Measurements from ENCODE around the gene DNAH9.
"Not testable (repeated sequence)": the region's sequence is repeated elsewhere in the genome, so short reads cannot be mapped to it uniquely, and the experiment has no call there.

The DNAH9 gene

GRCh38 chr17:11969565-11969964 lies 371.3 kb downstream of the DNAH9 start:
- Mint-ChIP-seq H3K4me3 (no peak overlapping the region), H3K9me3 (peaks cover 28% of the 10 kb centered on the region), H3K4me1 (no peaks in the 10 kb centered on the region), H3K27ac (no peak overlapping the region), H3K36me3 (peaks cover 49% of the 10 kb centered on the region), H3K27me3 (no peaks in the 10 kb centered on the region)
- ATAC-seq (ENCODE audit: low read depth) (no peak), DNase-seq (ENCODE audit: low spot score in 2 of 2) (no peak)

- not testable (repeated sequence) for H3K9me3 Mint-ChIP-seq; H3K27me3 Mint-ChIP-seq; ATAC-seq (ENCODE audit: low read depth); DNase-seq (ENCODE audit: low spot score in 2 of 2); H3K27ac Mint-ChIP-seq; H3K4me1 Mint-ChIP-seq; H3K4me3 Mint-ChIP-seq
- peaks cover 47% of the 10 kb centered on the region for H3K36me3 Mint-ChIP-seq
Measured at GRCh38 chr17:11972741-11973140, 374.5 kb downstream of the DNAH9 start.

- DNase-seq (ENCODE audit: low spot score in 2 of 2) (no peak), ATAC-seq (ENCODE audit: low read depth) (no peak)
- Mint-ChIP-seq H3K27me3 (no peaks in the 10 kb centered on the region), H3K36me3 (peaks cover 56% of the 10 kb centered on the region), H3K4me3 (no peak overlapping the region), H3K9me3 (no peaks in the 10 kb centered on the region), H3K4me1 (no peaks in the 10 kb centered on the region), H3K27ac (no peak overlapping the region)
Measured at GRCh38 chr17:11979795-11980194, 381.5 kb downstream of the DNAH9 start.

- Mint-ChIP-seq H3K27ac (no peak overlapping the region), H3K4me1 (no peaks in the 10 kb centered on the region), H3K36me3 (peaks cover 51% of the 10 kb centered on the region), H3K27me3 (no peaks in the 10 kb centered on the region), H3K4me3 (no peak overlapping the region), H3K9me3 (no peaks in the 10 kb centered on the region)
- DNase-seq (ENCODE audit: low spot score in 2 of 2), result no peak
- ATAC-seq (ENCODE audit: low read depth), result no peak
Measured at GRCh38 chr17:11980813-11981212, 382.5 kb downstream of the DNAH9 start.

- Mint-ChIP-seq H3K4me1 (no peaks in the 10 kb centered on the region), H3K9me3 (no peaks in the 10 kb centered on the region), H3K27ac (no peak overlapping the region), H3K4me3 (no peak overlapping the region), H3K27me3 (no peaks in the 10 kb centered on the region), H3K36me3 (peaks cover 44% of the 10 kb centered on the region)
- DNase-seq (ENCODE audit: low spot score in 2 of 2) (no peak), ATAC-seq (ENCODE audit: low read depth) (no peak)
Measured at GRCh38 chr17:11981862-11982261, 383.6 kb downstream of the DNAH9 start.

GRCh38 chr17:11986179-11986941 lies 388.1 kb downstream of the DNAH9 start:
- Mint-ChIP-seq H3K4me1 (peaks cover 7% of the 10 kb centered on the region), H3K4me3 (no peak overlapping the region), H3K27ac (no peak overlapping the region), H3K27me3 (no peaks in the 10 kb centered on the region), H3K9me3 (no peaks in the 10 kb centered on the region), H3K36me3 (peaks cover 43% of the 10 kb centered on the region)
- ATAC-seq (ENCODE audit: low read depth) (no peak), DNase-seq (ENCODE audit: low spot score in 2 of 2) (no peak)

GRCh38 chr17:11986942-11987329 lies 388.7 kb downstream of the DNAH9 start:
- peaks cover 7% of the 10 kb centered on the region for H3K4me1 Mint-ChIP-seq
- no peaks in the 10 kb centered on the region for H3K27me3 Mint-ChIP-seq
- H3K36me3 Mint-ChIP-seq, result peaks cover 40% of the 10 kb centered on the region
- no peak for ATAC-seq (ENCODE audit: low read depth)
- H3K4me3 Mint-ChIP-seq, result no peak overlapping the region
- H3K9me3 Mint-ChIP-seq, result no peaks in the 10 kb centered on the region
- DNase-seq (ENCODE audit: low spot score in 2 of 2), result no peak
- no peak overlapping the region for H3K27ac Mint-ChIP-seq

GRCh38 chr17:11990363-11990983 lies 392.2 kb downstream of the DNAH9 start:
- Mint-ChIP-seq H3K4me3 (no peak overlapping the region), H3K27me3 (no peaks in the 10 kb centered on the region), H3K36me3 (peaks cover 17% of the 10 kb centered on the region), H3K27ac (no peak overlapping the region), H3K9me3 (no peaks in the 10 kb centered on the region), H3K4me1 (peaks cover 10% of the 10 kb centered on the region)
- DNase-seq (ENCODE audit: low spot score in 2 of 2), result no peak
- no peak for ATAC-seq (ENCODE audit: low read depth)

GRCh38 chr17:11991461-11991860 lies 393.2 kb downstream of the DNAH9 start:
- Mint-ChIP-seq H3K4me3 (no peak overlapping the region), H3K4me1 (peaks cover 10% of the 10 kb centered on the region), H3K36me3 (peaks cover 17% of the 10 kb centered on the region), H3K27ac (no peak overlapping the region), H3K9me3 (no peaks in the 10 kb centered on the region), H3K27me3 (no peaks in the 10 kb centered on the region)
- DNase-seq (ENCODE audit: low spot score in 2 of 2), result no peak
- ATAC-seq (ENCODE audit: low read depth), result no peak

- Mint-ChIP-seq H3K36me3 (no peaks in the 10 kb centered on the region), H3K27ac (peak overlapping the region; percentile 92), H3K27me3 (no peaks in the 10 kb centered on the region), H3K4me1 (peaks cover 8% of the 10 kb centered on the region), H3K9me3 (peaks cover 4% of the 10 kb centered on the region), H3K4me3 (peak overlapping the region; percentile 96)
- peak; percentile 49 for ATAC-seq (ENCODE audit: low read depth)
- no peak for DNase-seq (ENCODE audit: low spot score in 2 of 2)
Measured at GRCh38 chr17:11996722-11997146, 398.5 kb downstream of the DNAH9 start.

GRCh38 chr17:11997147-11997971 lies 399.1 kb downstream of the DNAH9 start, which contains the start of gene ZNF18:
Gene ZNF18, minus strand, starts transcription at chr17:11997475. Its CDS starts 4,646 bp downstream, at chr17:11992829.
- H3K27me3 Mint-ChIP-seq, result no peaks in the 10 kb centered on the region
- ATAC-seq (ENCODE audit: low read depth), result peak; percentile 91
- peak; percentile 94 to 95 for DNase-seq (ENCODE audit: low spot score in 2 of 2)
- peaks cover 4% of the 10 kb centered on the region for H3K9me3 Mint-ChIP-seq
- H3K27ac Mint-ChIP-seq, result peak within 1 kb of the TSS; percentile 92
- peak within 1 kb of the TSS; percentile 96 for H3K4me3 Mint-ChIP-seq
- peaks cover 8% of the 10 kb centered on the region for H3K4me1 Mint-ChIP-seq
- no peaks in the 10 kb centered on the region for H3K36me3 Mint-ChIP-seq

GRCh38 chr17:11997972-11998233 lies 399.6 kb downstream of the DNAH9 start:
- Mint-ChIP-seq H3K4me1 (peaks cover 8% of the 10 kb centered on the region), H3K27me3 (no peaks in the 10 kb centered on the region), H3K4me3 (peak overlapping the region; percentile 96), H3K27ac (peak overlapping the region; percentile 92), H3K9me3 (peaks cover 4% of the 10 kb centered on the region), H3K36me3 (no peaks in the 10 kb centered on the region)
- ATAC-seq (ENCODE audit: low read depth) (no peak), DNase-seq (ENCODE audit: low spot score in 2 of 2) (no peak)

- ATAC-seq (ENCODE audit: low read depth), result no peak
- H3K4me1 Mint-ChIP-seq, result peaks cover 7% of the 10 kb centered on the region
Measured at GRCh38 chr17:11999696-12000095, 401.4 kb downstream of the DNAH9 start.

GRCh38 chr17:12007466-12007865 lies 409.2 kb downstream of the DNAH9 start:
- no peak for ATAC-seq (ENCODE audit: low read depth)
- Mint-ChIP-seq H3K4me1 (no peaks in the 10 kb centered on the region), H3K9me3 (no peaks in the 10 kb centered on the region)

More at GRCh38 chr17:11999696-12000095, 401.4 kb downstream of the DNAH9 start:
- Mint-ChIP-seq H3K9me3 (peaks cover 4% of the 10 kb centered on the region), H3K4me3 (no peak overlapping the region), H3K36me3 (no peaks in the 10 kb centered on the region), H3K27me3 (no peaks in the 10 kb centered on the region), H3K27ac (no peak overlapping the region)
- no peak for DNase-seq (ENCODE audit: low spot score in 2 of 2)

More at GRCh38 chr17:12007466-12007865, 409.2 kb downstream of the DNAH9 start:
- Mint-ChIP-seq H3K27me3 (peaks cover 2% of the 10 kb centered on the region), H3K36me3 (no peaks in the 10 kb centered on the region), H3K4me3 (no peak overlapping the region), H3K27ac (no peak overlapping the region)
- DNase-seq (ENCODE audit: low spot score in 2 of 2), result no peak

All from memory B cell (primary cell).